GM20000 (cell line): ENCODE results near the gene SPACA6.
A peak's percentile ranks its signal among the peaks of the same experiment; 100 is the strongest.

Source experiments
- DNase-seq: peaks from one replicate; pipeline ENCODE4 v3.0.0; 2012; ENCODE audit warnings: low spot score
- TF ChIP-seq, protein P1 (sequence below): IDR thresholded peaks from 2 replicates; pipeline ENCODE4 v1.5.1; 2012; ENCODE audit warnings: mild to moderate bottlenecking, control low read depth; ENCODE audit errors: extremely low read depth, missing control alignments

The SPACA6 gene

DNA sequence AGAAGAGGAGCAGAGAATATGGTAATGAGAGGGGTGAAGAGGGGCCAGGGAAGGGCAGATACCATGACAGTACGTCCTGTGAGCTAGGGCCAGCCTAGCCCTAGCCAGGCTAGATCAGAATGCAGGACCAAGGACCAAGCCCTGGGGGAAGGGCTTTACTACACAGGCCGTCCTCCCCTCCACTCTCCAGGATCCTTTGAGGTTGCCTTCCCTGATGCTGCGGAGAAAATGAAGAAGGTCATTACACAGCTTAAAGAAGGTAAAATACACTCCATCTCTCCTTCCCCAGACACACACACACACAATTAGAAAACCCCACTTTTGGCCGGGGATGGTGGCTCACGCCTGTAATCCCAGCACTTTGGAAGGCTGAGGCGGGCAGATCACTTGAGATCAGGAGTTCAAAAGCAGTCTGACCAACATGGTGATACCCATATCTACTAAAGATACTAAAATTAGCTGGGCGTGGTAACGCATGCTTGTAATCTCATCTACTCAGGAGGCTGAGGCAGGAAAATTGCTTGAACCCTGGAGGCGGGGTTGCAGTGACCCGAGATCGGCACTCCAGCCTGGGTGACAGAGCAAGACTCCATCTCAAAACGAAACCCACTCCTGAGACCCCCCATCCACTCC, 8.5 kb downstream of the SPACA6 start:
- no peak for DNase-seq
- TF ChIP-seq, protein P1, sequence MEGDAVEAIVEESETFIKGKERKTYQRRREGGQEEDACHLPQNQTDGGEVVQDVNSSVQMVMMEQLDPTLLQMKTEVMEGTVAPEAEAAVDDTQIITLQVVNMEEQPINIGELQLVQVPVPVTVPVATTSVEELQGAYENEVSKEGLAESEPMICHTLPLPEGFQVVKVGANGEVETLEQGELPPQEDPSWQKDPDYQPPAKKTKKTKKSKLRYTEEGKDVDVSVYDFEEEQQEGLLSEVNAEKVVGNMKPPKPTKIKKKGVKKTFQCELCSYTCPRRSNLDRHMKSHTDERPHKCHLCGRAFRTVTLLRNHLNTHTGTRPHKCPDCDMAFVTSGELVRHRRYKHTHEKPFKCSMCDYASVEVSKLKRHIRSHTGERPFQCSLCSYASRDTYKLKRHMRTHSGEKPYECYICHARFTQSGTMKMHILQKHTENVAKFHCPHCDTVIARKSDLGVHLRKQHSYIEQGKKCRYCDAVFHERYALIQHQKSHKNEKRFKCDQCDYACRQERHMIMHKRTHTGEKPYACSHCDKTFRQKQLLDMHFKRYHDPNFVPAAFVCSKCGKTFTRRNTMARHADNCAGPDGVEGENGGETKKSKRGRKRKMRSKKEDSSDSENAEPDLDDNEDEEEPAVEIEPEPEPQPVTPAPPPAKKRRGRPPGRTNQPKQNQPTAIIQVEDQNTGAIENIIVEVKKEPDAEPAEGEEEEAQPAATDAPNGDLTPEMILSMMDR: no peak

DNA sequence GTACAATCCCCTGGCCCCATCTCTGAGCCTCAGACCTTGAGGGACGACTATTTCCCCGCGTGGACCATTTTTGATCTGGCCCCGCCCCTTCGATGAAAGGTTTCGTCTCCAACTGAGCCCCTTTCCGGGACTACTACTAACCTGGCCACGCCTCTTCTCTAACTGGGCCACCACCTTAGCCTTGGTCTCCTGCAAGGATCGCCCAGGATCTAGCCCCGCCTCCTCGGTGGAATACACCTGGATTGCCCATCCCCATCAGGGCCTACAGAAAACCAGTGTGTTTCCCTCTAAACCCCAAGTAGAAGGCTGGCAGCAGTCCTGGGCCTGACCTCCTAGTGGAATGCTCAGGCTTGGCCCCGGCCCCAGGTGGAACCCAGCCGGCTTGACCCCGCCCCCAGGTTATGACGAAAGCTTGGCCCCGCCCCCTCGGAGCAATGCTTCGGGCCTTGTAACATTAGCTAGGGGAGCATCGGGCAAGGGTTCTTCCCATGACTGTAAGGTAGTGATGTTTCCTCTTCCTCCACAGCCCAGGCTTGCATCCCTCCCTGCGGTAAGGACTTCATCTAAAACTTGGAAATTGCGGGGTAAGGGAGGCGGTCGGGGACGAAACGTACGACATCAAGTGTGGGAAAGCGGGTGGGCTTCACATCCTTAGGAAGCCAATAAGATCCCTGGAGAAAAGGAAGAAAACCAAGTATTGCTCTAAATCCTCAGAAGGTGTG, 9.1 kb downstream of the SPACA6 start:
- no peak for DNase-seq
- TF ChIP-seq, protein P1: no peak

DNA sequence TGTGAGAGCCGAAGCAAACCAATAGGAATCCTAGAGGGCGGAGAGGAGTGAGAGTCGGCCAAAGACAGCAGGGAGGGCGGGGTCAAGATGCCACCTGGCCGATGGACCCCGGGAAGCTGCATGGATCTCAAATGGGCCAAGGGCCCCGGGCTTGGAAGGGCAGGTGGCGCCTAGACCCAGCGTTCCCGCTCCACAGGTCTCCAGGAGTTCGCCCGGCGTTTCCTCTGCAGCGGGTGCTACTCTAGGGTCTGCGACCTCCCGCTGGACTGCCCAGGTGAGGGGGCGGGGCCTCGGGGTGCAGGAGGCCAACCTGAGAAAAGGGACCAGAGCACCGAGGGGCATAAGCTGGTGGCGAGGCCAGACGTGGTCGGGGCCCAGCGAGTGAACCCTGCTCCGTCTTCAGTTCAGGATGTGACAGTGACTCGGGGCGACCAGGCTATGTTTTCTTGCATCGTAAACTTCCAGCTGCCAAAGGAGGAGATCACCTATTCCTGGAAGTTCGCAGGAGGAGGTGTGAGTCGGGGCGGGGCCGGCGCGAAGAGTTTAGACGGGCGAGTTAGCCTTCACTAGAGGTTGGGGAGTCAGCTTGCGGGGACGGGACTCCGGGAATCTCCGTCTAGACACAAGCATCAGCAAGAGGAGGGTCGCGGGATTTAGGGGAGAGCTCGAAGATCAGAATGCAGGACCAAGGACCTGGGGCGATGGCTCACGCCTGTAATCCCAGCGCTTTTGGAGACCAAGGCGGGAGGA, 9.9 kb downstream of the SPACA6 start:
- TF ChIP-seq, protein P1: no peak

DNA sequence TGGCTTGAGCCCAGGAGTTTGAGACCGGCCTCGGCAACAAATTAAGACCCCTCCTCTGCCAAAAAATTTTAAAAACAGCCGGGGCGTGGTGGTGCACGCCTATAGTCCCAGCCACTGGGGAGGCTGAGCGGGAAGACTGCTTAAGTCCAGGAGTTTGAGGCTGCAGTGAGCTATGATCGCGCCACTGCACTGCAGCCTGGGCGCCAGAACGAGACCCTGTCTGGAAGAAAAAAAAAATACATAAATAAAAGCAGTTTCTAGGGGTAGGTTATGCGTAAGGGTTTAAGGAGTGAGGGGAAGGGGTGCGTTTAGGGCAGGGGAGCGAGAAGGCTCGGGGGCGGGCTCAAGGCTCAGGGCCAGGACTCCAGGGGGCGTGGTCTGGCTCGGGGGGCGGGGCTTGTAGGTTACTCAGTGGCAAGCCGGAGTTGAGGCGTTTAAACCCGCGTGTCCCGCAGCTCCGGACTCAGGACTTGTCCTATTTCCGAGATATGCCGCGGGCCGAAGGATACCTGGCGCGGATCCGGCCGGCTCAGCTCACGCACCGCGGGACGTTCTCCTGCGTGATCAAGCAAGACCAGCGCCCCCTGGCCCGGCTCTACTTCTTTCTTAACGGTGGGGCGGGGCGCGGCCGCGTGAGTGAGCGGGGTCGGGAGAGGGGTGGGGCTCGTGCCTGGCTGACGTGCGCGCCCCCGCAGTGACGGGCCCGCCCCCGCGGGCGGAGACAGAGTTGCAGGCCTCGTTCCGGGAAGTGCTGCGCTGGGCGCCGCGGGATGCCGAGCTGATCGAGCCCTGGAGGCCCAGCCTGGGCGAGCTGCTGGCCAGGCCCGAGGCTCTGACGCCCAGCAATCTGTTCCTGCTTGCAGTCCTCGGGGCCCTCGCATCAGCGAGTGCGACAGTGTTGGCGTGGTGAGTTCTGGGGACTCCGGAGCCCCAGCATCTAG, 10.7 kb downstream of the SPACA6 start:
- TF ChIP-seq, protein P1: peak; percentile 16
- DNase-seq: peak; percentile 98

More for the DNA sequence above, 9.9 kb downstream of the SPACA6 start:
- DNase-seq: no peak

DNA sequence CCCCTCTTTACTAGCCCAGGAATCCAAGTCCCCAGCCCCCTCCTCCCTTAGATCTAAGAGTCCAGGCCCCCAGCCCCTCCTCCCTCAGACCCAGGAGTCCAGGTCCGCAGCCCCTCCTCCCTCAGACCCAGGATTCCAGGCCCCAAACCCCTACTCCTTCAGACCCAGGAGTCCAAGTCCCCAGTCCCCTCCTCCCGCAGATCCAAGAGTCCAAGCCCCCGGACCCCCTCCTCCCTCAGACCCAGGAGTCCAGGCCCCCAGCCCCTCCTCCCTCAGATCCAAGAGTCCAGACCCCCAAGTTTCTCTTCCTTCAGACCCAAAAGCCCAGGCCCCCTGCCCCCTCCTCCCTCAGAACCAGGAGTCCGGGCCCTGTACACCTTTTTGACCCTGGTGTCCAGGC, 11.5 kb downstream of the SPACA6 start:
- no peak for DNase-seq
- TF ChIP-seq, protein P1: no peak

DNA sequence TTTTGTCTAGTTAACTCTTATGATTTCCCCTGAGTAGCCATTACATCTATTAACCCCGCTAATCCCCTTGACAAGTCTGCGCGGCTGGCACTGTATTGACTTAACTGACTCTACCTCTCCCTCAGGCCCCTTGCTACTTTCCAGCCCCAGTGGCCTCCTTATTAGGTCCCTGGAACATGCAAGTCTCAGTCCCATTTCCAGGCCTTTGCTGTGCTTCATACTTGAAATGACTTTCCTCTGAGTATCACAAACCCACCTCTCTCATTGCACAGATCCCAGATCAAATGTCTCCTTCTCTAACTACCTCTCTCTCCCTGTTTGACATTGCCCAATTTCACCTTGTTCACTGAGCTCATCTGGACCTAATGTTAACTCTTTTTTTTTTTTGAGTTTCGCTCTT, 13.2 kb downstream of the SPACA6 start:
- TF ChIP-seq, protein P1: no peak
- DNase-seq: no peak
